NT2/D1 (cell line): ENCODE measurements around the gene POLD1.

Source experiments
- SUZ12 ChIP-seq: IDR thresholded peaks from 2 replicates; pipeline ENCODE4 v1.6.1; 2011; ENCODE audit not compliant: insufficient read length, insufficient read depth; ENCODE audit errors: extremely low read depth
- YY1 ChIP-seq: IDR thresholded peaks from 2 replicates; pipeline ENCODE4 v1.6.1; 2011; ENCODE audit not compliant: insufficient read length, insufficient read depth

DNA sequence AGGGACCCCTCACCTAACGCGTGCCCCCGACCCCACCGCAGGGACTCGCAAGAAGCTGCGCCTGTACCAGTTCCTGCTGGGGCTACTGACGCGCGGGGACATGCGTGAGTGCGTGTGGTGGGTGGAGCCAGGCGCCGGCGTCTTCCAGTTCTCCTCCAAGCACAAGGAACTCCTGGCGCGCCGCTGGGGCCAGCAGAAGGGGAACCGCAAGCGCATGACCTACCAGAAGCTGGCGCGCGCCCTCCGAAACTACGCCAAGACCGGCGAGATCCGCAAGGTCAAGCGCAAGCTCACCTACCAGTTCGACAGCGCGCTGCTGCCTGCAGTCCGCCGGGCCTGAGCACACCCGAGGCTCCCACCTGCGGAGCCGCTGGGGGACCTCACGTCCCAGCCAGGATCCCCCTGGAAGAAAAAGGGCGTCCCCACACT, 43.9 kb downstream of the POLD1 start:
- no peak for TF ChIP-seq YY1
- no peak for TF ChIP-seq SUZ12
